Right cardiac atrium (tissue), 5 donors: ENCODE results near the gene FLVCR2. TPM values are rescaled to one million over a fixed set of nuclear protein-coding genes. Genes with fewer than 3 reads are reported as not detected.

Source experiments
- ATAC-seq, 2 donors: fragments of 200-7000 bp; cut with Tn5 transposase; one replicate each; pipeline versions ENCODE4 v1.8.0 to v1.9.1; 2020; ENCODE audit warnings: moderate library complexity in 2 of 2, mild to moderate bottlenecking in 1 of 2
- DNase-seq, 3 donors: peaks; one replicate each; pipeline ENCODE4 v3.0.0-alpha.2; 2020
- H3K27ac ChIP-seq: one replicate; pipeline ENCODE4 v1.5.1; 2013; ENCODE audit warnings: mild to moderate bottlenecking, low read length, control low read depth, moderate library complexity
- H3K27me3 ChIP-seq: one replicate; pipeline ENCODE4 v1.6.1; 2013; ENCODE audit not compliant: control insufficient read depth, insufficient read depth
- H3K4me1 ChIP-seq: one replicate; pipeline ENCODE4 v1.6.1; 2013; ENCODE audit warnings: low read length; ENCODE audit not compliant: control insufficient read depth, insufficient read depth
- H3K4me3 ChIP-seq: one replicate; pipeline ENCODE4 v1.5.1; 2013; ENCODE audit warnings: low read length, control low read depth
- H3K9me3 ChIP-seq: one replicate; pipeline ENCODE4 v1.6.1; 2013; ENCODE audit warnings: low read length; ENCODE audit not compliant: control insufficient read depth
- WGBS: extraction: QIAGEN DNeasy Blood & Tissue Kit; methylation state at CpG from one replicate; pipeline ENCODE4 v1.1.7; 2013; 5-methylcytosine and 5-hydroxymethylcytosine counted together
- intact Hi-C, 4 donors: fragments of 100-400 bp; cut with DNase I; formaldehyde crosslinking; loops; one replicate each; pipeline versions ENCODE4 v1.11.0 to v1.14.0; 2022 to 2023
- polyA plus RNA-seq: library from polyadenylated mRNA; stranded (reverse); fragments of 200-250 nt; gene quantifications from one replicate; pipeline ENCODE4 v1.2.3, GENCODE V29; 2013
- total RNA-seq, 4 donors: library from RNA; stranded (reverse); fragmentation: NEBNext Ultra II Directional; extraction: Animal tissue kit (Norgen Biotek cat#: 25700); gene quantifications; one replicate each; pipeline ENCODE4 v1.2.1, GENCODE V29; 2021
- donor health status: healthy with polysubstance abuse.
- donor health status: DM: no; HTN: yes; CAD: no.
- donor health status: DM: no; HTN: no; CAD: no.
- donor health status: DM: no; HTN: yes; CAD: no; lungs with severe emphysema.
- donor health status: DM: yes; HTN: yes; CAD: no.

FLVCR2 gene
- total and polyA plus RNA-seq, 5 donors = 1.3 to 8.1 (median 6.2) TPM

DNA sequence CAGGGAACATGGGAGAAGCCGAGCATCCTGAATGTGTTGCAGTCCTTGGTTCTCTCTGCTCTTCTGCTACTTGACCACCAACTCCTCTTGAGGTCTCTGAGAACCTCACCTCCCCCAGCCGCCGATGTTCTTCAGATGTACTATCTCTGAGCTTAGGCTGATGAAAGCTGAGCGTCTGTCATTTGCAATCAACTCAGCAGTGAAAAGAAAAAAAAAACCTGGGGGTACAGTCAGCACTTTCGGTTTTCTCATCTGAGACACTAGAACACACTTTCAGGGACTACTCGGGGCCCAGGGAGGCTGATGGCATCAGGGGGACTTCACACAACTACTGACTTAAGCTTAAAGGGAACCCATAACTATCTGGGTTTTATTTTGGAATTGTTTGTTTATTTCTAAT lies 9.6 kb upstream of the FLVCR2 start:
- Histone ChIP-seq H3K4me3 (no peak overlapping the region), H3K9me3 (no peaks in the 10 kb centered on the region), H3K27me3 (no peaks in the 10 kb centered on the region), H3K27ac (no peak overlapping the region), H3K4me1 (no peaks in the 10 kb centered on the region)
- WGBS = 73% methylated on average over 6 of the region's 6 CpGs
- intact Hi-C loops = loop anchor here in 2 of 4 donors (10.0 kb wide), 2 partner anchors 234 to 264 kb away; no protein-coding TSS in a partner anchor
- DNase-seq (no peak), ATAC-seq (no peak)

DNA sequence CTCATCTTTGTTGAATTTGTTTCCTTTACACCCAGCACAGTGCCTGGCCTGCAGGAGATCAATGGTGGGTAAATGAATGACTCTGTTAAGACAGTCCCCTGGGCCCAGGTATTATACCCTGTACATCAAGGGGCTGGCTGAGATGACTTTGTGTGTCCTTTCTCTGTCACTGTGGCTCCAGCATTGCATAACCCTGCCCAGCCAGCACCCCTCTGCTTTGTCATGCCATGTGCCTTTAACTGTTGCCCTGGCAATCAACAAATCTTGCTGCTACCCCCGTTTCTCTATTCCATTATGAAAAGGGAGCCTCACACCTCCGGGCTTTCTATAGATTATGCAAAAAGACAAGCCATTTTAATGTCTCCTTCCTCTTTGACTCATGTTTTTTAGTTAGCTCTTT lies 7.6 kb upstream of the FLVCR2 start:
- intact Hi-C loops = no loop called here
- H3K4me3 ChIP-seq = no peak overlapping the region
- H3K27me3 ChIP-seq = no peaks in the 10 kb centered on the region

DNA sequence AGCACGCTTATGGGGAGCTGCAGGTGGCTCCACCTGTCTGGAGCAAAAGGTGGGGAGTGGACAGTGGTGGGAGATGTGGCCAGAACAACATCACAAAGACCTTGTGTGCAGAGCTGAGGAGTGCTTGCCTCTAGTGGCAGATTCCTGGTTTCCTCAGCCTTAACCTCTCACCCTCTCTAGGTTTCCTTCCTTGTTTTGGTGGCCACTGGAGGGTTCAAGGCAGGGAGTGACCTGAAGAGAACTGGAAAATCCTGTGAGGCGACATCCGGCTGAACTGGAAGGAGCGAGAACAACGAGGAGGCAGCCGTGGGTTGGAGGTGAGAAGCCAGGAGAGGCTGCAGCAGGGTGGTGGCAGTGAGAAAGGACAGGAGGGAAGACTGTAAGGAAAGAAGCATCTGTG lies 6.3 kb upstream of the FLVCR2 start:
- Histone ChIP-seq H3K27me3 (no peaks in the 10 kb centered on the region), H3K27ac (no peak overlapping the region), H3K4me1 (no peaks in the 10 kb centered on the region), H3K9me3 (no peaks in the 10 kb centered on the region), H3K4me3 (no peak overlapping the region)
- WGBS = 85% methylated on average over 6 of the region's 6 CpGs
- no peak for ATAC-seq
- intact Hi-C loops = no loop called here
- DNase-seq = no peak

More for the DNA sequence above, 7.6 kb upstream of the FLVCR2 start:
- H3K27ac ChIP-seq = no peak overlapping the region
- ATAC-seq (no peak), DNase-seq (no peak)
- H3K4me1 ChIP-seq = no peaks in the 10 kb centered on the region
- WGBS = 50% methylated on average over 2 of the region's 2 CpGs
- H3K9me3 ChIP-seq = no peaks in the 10 kb centered on the region

DNA sequence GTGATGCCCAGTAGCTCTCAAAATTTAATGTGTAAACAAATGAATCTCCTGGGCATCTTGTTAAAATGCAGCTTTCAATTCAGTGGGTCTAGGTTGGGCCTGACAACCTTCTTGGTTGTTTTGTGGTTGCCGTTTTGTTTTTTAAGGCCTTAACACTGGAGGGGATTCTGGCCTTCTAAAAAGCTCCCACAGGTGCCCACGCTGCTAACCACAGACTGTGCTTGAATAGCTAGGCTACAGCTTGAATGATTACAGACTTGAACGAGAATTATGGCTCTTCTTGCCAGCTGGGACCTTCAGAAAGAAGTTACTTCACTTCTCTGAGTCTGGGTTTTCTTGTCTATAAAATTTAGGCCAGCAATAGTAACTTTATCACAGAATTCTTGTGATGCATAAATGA lies 1.3 kb upstream of the FLVCR2 start:
- Histone ChIP-seq H3K4me3 (no peak overlapping the region), H3K9me3 (no peaks in the 10 kb centered on the region), H3K27me3 (no peaks in the 10 kb centered on the region), H3K27ac (no peak overlapping the region), H3K4me1 (peaks cover 5% of the 10 kb centered on the region)
- ATAC-seq (no peak), DNase-seq (no peak)
- WGBS = 71% methylated on average over 3 of the region's 3 CpGs
- intact Hi-C loops = loop anchor here in 1 of 4 donors (2.0 kb wide), 1 partner anchor 78 kb away; no protein-coding TSS in a partner anchor

DNA sequence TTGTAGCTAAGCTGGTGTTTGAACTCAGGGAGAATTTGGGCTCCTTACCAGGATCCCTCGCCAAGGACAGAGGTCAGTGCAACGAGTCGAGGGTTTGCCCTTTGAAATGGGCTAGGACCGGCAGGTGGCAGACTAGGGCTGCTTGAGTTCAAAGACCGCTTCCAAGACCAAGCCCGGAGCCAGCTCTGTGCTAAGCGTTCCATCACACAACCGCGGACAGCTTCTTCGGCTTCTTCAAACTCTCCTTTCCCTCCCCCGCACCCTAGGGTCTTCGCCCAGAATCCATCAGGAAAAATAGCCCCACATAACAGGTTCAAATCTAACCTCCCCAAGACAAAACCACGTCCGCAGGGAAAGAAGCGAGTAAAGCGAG lies 705 bp upstream of the FLVCR2 start:
- Histone ChIP-seq H3K27me3 (no peaks in the 10 kb centered on the region), H3K9me3 (no peaks in the 10 kb centered on the region), H3K4me1 (peaks cover 5% of the 10 kb centered on the region), H3K4me3 (peak overlapping the region; percentile 53), H3K27ac (peak overlapping the region; percentile 82)
- WGBS = under 1% methylated on average over 16 of the region's 16 CpGs
- DNase-seq = peak; percentile 90 to 96 (median 91)
- intact Hi-C loops = loop anchor here (2.0 kb wide), 2 partner anchors 73 to 77 kb away; no protein-coding TSS in a partner anchor
- ATAC-seq = peak; percentile 89 to 90

DNA sequence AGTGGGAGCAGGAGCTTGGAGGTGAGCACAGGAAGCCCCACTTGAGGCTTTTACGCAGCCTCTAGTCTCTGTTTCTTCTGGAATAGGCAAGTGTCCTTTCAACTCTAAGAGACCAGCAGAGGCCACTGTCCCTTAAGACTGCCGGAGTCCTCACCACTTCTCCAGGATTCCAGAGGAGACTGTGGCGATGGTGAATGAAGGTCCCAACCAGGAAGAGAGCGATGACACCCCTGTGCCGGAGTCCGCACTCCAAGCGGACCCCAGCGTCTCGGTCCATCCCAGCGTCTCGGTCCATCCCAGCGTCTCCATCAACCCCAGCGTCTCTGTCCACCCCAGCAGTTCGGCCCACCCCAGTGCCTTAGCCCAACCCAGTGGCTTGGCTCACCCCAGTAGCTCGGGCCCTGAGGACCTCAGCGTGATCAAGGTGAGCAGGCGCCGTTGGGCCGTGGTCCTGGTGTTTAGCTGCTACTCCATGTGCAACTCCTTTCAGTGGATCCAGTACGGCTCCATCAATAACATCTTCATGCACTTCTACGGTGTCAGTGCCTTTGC lies 442 bp downstream of the FLVCR2 start:
- intact Hi-C loops = loop anchor here in 3 of 4 donors (2.0 kb wide), 2 partner anchors 72 to 76 kb away; no protein-coding TSS in a partner anchor
- peak; percentile 23 to 64 (median 52) for DNase-seq

DNA sequence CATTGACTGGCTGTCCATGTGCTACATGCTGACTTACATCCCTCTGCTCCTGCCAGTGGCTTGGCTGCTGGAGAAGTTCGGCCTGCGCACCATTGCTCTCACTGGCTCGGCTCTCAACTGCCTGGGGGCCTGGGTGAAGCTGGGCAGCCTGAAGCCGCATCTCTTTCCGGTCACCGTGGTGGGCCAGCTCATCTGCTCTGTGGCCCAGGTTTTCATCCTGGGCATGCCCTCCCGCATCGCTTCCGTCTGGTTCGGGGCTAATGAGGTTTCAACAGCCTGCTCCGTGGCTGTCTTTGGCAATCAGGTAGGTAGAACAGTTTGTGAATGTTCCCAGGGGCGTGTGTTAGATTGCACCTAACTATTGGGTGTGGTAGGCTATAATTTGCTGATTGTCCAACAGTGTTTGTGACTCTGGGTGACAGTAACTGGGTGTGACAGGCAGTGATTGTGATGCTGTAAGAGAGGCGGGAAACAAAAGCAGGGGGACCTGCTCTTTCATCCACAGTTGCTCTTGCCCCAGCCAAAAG lies 981 bp downstream of the FLVCR2 start:
- Histone ChIP-seq H3K27ac (no peak overlapping the region), H3K27me3 (no peaks in the 10 kb centered on the region), H3K4me3 (peak overlapping the region; percentile 53), H3K4me1 (peaks cover 5% of the 10 kb centered on the region), H3K9me3 (no peaks in the 10 kb centered on the region)
- 73% methylated on average over 13 of the region's 13 CpGs for WGBS
- intact Hi-C loops = loop anchor here in 3 of 4 donors (2.0 kb wide), 2 partner anchors 71 to 75 kb away; no protein-coding TSS in a partner anchor
- DNase-seq = peak; percentile 26 to 63 (median 57)
- peak; percentile 6 to 20 for ATAC-seq

More for the DNA sequence above, 442 bp downstream of the FLVCR2 start:
- Histone ChIP-seq H3K27me3 (no peaks in the 10 kb centered on the region), H3K27ac (peak overlapping the region; percentile 57), H3K4me3 (peak overlapping the region; percentile 53), H3K4me1 (peaks cover 5% of the 10 kb centered on the region), H3K9me3 (no peaks in the 10 kb centered on the region)
- ATAC-seq = peak; percentile 68 to 75
- WGBS = 29% methylated on average over 21 of the region's 21 CpGs

DNA sequence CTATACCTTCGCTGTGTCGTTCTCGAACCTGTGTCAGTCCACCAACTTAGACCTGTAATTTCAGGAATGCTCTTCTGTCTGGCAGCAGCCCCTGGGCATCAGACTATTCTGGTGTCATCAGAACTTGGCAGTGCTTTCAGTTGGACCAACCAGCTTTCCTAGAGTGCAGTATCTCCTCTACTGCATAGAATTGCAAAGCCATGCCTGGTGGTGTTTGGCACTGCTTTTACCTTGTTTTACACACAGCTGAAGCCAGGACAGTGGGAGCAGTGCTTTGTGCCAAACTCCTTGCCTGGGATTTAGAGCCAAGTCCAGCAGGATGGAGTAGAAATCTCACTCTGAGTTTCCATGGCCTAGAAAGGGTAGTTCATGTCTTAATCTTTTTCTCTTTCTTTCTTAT lies 1.5 kb downstream of the FLVCR2 start:
- H3K4me1 ChIP-seq = peaks cover 5% of the 10 kb centered on the region
- WGBS = 63% methylated on average over 3 of the region's 3 CpGs

DNA sequence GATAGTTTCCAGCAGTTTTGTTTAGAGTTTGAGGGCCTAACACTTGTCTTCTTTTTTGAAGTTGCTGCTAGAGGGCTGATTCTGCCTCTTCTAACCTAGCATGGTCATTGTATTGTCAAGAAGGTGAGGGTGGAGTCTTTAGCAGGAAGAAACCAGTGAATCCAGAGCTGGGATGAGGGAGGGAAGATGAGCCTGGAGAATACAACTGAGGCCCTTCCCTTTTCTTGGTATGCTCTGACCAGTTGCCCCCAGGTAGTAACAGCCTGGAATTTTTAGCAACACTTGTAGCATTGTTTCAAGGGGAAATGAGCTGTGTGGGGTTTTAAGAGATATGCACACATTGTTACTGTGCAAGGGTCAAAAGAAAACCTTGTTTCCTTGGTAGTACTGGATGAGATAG lies 9.0 kb downstream of the FLVCR2 start:
- intact Hi-C loops = no loop called here
- no peaks in the 10 kb centered on the region for H3K9me3 ChIP-seq
- H3K27me3 ChIP-seq = no peaks in the 10 kb centered on the region
- ATAC-seq (no peak), DNase-seq (no peak)
- H3K4me1 ChIP-seq = peaks cover 1% of the 10 kb centered on the region
- no peak overlapping the region for H3K4me3 ChIP-seq
- no peak overlapping the region for H3K27ac ChIP-seq

More for the DNA sequence above, 1.5 kb downstream of the FLVCR2 start:
- peak overlapping the region; percentile 53 for H3K4me3 ChIP-seq
- intact Hi-C loops = loop anchor here in 3 of 4 donors (2.0 kb wide), 2 partner anchors 71 to 75 kb away; no protein-coding TSS in a partner anchor
- ATAC-seq (peak; percentile 4 to 36), DNase-seq (no peak)
- no peak overlapping the region for H3K27ac ChIP-seq
- H3K9me3 ChIP-seq = no peaks in the 10 kb centered on the region
- H3K27me3 ChIP-seq = no peaks in the 10 kb centered on the region

DNA sequence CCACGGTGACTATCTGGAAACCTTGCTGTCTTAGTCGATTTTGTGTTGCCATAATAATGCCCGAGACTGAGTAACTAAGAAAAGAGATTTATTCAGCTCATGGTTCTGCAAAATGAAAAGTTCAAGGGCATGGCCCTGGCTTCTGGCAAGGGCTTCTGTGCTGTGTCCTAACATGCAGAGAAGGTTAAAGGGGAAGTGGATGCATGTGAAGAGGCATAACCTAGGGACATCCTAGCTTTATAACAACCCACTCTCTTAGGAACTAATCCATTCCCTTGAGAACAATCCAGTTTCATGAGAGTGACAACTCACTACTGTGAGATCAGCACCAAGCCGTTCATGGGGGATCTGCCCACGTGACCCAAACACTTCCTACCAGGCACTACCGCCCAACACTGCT lies 11.5 kb downstream of the FLVCR2 start:
- DNase-seq = no peak
- intact Hi-C loops = no loop called here
- Histone ChIP-seq H3K27me3 (no peaks in the 10 kb centered on the region), H3K4me3 (no peak overlapping the region), H3K4me1 (peaks cover 5% of the 10 kb centered on the region), H3K27ac (no peak overlapping the region), H3K9me3 (no peaks in the 10 kb centered on the region)
- ATAC-seq = no peak
- 93% methylated on average over 6 of the region's 6 CpGs for WGBS

DNA sequence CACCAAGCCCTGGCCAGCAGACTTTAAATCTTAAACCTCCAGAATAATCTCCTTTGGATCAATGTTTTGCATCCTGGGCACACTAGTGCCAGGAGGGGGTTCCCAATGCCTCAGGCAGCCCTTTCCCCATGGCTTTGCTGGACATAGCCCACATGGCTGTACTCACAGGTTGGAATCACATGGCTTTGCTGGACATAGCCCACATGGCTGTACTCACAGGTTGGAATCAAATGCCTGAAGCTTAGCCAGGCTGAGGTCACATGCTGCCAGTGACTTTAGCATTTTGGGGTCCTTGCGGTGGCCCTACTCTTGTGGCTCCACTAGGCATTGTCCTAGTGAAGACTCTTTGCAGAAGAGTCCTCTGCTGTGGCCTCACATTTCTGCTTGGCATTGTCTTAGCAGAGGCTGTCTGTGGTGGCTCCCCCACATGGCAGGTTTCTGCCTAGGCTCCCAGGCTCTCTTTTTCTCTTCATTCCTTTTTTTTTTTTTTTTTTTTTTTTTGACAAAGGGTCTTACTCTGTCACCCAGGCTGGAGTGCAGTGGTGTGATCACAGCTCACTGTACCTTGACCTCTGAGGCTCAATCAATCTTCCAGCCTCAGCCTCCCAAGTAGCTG lies 13.0 kb downstream of the FLVCR2 start:
- intact Hi-C loops = no loop called here
- H3K9me3 ChIP-seq = no peaks in the 10 kb centered on the region
- DNase-seq (no peak), ATAC-seq (no peak)
- 95% methylated on average over 1 of the region's 1 CpG for WGBS
- no peak overlapping the region for H3K4me3 ChIP-seq
- no peaks in the 10 kb centered on the region for H3K27me3 ChIP-seq
- peaks cover 5% of the 10 kb centered on the region for H3K4me1 ChIP-seq
- H3K27ac ChIP-seq = no peak overlapping the region
